ENCODE measurements around the gene PDE1C. TPM values are rescaled to one million over a fixed set of nuclear protein-coding genes. Genes with fewer than 3 reads are reported as not detected.
"Not testable (repeated sequence)": the region's sequence is repeated elsewhere in the genome, so short reads cannot be mapped to it uniquely, and the experiment has no call there.

The PDE1C gene
- polyA plus RNA-seq, 4 donors = 3.3 to 5.0 (median 4.1) TPM

- no peak for DNase-seq (ENCODE audit: low read depth in 4 of 4, low spot score in 2 of 4)
Measured at GRCh38 chr7:32045228-32045627, 25.0 kb downstream of the PDE1C start.

DNA sequence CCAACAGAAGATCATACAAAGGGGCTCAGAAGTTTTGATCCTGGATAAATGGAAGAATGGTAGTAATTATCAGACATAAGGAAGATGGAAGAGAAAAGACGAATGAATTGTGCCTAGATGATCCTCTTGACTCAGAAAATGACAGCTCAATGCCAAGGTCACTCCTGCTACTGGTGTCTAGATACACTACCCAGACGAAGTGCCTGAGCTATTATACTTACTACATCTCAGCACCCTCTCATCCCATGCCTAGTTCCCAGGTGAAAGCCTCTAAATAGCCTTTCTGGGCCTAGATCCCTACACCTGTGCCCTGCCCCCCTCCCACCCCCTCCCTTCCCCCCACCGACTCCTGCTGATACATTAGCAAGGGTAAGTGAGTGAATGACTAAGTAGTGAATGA is 25.5 kb downstream of the PDE1C start:
- DNase-seq (ENCODE audit: low read depth in 4 of 4, low spot score in 2 of 4) = no peak

DNA sequence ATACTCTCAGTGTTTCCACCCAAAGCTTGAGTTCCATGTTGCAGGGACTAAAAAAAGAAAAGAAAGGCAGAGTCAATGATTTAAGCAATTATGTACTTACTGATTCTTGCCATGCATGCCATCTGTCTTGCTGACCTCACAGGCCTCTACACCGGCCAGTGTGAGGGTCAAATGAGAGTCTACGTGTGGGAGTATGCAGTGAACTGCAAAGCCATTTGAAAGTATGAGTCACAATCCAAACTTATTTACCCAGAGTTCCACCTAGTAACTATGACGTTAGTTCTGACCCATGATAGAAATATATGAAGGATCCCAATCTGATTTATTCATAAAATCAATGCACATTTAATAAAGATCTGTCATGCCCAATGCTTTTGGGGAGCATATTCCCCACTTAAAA is 26.5 kb downstream of the PDE1C start:
- DNase-seq (ENCODE audit: low read depth in 4 of 4, low spot score in 2 of 4) = no peak

DNA sequence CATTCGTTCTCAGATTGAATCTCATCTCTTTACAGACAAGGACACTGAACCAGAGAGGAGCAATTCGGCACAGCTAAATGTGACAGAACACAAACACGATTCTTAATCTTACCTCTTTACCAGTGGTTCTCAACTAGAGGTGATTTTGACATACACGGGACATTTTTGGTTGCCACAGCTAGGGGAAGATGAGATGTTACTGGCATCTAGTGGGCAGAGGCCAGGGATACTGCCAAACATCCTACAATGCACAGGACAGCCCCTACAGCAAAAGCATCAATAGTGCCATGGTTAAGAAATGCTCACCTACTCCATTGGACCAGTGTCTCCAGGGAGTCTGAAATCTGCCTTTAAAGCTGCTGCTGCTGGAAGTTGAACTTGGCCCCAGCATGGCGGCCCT is 27.3 kb downstream of the PDE1C start:
- no peak for DNase-seq (ENCODE audit: low read depth in 4 of 4, low spot score in 2 of 4)

- DNase-seq (ENCODE audit: low read depth in 4 of 4, low spot score in 2 of 4) = no peak
Measured at GRCh38 chr7:32039000-32039756, 31.0 kb downstream of the PDE1C start.

- DNase-seq (ENCODE audit: low read depth in 4 of 4, low spot score in 2 of 4) = no peak
Measured at GRCh38 chr7:32037650-32038198, 32.5 kb downstream of the PDE1C start.

DNA sequence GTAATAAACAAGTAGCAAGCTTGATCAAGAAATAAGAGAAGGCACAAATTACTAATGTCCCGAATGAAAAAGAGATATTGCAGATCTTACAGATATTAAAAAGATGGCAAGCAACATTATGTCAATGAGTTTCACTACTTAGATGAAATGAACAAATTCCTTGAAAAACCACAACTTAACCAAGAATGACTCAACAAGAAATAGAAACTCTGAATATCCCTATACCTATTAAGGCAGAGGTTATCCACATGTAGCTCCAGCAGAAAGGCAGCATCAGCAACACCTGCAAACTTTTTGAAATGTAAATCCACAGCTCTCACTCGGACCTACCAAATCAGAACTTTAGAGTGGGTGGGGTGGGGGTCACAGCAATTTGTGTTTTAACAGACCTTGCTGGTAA is 33.6 kb downstream of the PDE1C start:
- no peak for DNase-seq (ENCODE audit: low read depth in 4 of 4, low spot score in 2 of 4)

DNA sequence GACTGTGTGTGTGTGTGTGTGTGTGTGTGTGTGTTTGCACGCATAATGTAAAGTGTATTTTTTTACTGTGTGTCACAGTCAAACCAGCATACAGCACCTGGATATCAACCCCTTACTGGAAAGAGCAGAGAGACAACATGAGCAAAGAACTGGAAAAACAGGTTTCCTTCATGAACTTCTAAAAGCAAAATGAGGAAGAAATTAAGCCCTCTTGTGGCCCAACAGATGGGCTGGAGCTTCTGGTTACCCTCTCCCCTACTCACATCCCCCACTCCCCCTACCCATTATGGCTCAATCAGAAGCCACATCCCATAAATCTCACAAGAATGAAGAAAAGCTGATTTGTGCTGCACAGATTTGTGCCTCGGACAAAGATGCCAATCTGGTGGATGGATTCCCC is 36.2 kb downstream of the PDE1C start:
- DNase-seq (ENCODE audit: low read depth in 4 of 4, low spot score in 2 of 4) = no peak

DNA sequence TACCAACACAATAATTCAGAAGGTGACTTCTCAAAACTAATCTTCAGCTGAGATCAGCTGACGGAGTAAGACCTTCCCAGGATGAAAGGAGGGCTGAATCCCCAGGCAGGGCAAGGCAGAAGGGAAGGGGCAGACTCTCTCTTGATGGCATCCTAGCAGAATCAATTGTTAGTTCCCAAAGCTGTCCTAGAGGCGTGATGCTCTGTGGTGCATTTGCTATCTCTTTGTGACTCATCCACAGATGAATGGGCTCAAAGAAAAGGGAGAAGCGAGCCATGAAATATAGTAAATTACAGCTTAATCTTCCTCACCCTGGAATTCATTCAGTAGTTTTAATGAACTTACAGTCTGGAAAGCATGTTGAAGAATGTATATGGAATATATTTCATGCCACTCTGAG is 37.2 kb downstream of the PDE1C start:
- no peak for DNase-seq (ENCODE audit: low read depth in 4 of 4, low spot score in 2 of 4)

GRCh38 chr7:32032211-32032610 is 38.0 kb downstream of the PDE1C start:
- DNase-seq (ENCODE audit: low read depth in 4 of 4, low spot score in 2 of 4) = no peak

GRCh38 chr7:32030904-32031692 is 39.1 kb downstream of the PDE1C start:
- DNase-seq (ENCODE audit: low read depth in 4 of 4, low spot score in 2 of 4) = no peak

DNA sequence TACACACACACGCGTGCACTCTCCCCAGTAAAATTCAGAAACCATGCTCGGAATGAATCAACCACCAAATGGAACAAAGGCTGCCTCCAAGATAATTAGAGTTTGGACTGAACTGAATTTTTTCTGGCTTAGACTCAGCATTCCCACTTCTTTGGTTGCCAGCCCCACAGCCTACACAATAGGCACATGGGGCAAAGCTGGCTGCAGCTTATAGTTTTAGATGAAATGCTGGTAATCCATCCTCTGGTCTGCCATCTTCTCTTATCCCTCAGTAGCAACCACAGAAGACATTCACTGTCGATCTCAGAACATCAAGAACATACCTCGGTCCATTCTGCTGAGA is 44.2 kb downstream of the PDE1C start:
- no peak for DNase-seq (ENCODE audit: low read depth in 4 of 4, low spot score in 2 of 4)

DNA sequence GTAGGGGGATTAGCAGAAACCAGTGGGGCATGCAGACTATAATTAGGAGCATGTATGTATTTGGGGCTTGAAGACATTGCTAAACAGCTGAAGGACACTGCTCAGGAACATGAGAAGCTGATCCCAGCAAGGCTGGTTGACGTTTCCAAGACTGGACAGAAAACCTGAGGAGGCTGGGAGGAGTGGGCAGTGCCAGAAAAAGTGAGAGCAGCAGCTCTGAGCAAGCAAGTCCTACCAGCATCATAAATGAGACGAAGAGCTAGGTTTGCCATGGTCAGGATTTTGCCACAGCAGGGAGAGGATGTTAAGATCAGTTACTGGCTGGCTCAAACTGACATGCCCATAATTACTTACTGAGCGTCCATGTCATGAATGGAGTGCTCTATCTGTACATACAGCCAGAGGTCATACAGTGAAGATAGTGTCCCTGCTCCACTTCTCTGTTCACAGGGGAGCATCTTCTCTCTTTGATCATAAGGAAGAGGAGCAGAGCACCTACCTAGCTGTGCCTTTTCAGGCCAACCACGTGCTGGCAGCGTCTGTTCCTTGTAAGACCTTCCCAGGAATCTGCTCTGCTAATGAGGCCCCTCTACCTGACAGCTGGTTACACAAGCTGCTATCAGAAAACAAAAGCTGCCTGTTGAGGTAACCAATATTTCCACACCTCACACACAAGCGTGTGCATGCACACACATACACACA is 44.7 kb downstream of the PDE1C start:
- DNase-seq (ENCODE audit: low read depth in 4 of 4, low spot score in 2 of 4) = no peak

- DNase-seq (ENCODE audit: low read depth in 4 of 4, low spot score in 2 of 4) = no peak
Measured at GRCh38 chr7:32023376-32023775, 46.8 kb downstream of the PDE1C start.

DNA sequence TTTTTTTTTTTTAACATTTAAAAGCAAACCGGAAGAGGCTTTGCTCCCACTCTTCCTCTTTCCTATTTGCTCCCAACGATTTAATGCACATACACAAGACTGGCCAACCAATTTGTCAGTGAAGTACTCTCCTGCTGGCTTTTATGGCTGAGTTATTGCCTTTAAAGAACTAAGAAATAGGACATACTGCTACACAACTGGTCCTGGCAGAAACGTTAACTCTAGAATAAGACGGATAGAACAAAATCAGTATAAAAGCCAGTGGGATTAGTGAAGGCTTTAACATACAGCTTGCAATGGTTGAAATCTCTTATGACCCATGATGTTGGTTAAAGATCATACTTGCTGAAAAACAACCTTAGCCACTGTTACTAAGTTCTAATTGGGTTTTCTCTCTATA is 47.2 kb downstream of the PDE1C start:
- no peak for DNase-seq (ENCODE audit: low read depth in 4 of 4, low spot score in 2 of 4)

DNA sequence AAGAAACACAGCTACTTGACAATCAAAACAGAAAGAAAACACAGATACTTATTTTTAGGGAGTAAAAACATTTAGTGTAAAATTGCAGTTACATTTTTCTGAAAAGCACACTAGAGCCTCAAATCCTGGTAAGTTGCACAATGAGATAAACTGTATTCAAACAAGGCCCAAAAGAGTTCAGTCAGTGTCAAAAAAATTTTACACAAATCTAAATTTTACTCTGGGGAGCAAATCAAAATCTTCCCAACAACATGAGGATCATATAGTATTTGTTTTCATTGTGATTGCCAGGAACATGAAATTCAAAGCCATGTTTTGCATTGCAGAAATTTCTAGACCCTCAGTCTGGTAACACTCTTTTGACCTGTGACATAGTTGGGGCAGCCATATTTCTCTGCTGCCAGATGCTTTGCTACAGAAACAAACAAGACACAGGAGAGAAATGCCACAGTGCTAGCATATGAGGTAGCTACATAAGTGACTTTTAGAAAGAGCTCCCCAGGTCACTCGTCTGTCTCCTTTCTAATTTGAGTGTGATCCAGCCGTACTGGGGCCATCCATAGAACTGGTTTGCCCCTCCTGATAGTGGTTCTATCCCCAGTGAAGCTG is 49.6 kb downstream of the PDE1C start:
- no peak for DNase-seq (ENCODE audit: low read depth in 4 of 4, low spot score in 2 of 4)

GRCh38 chr7:32018845-32019578 is 51.2 kb downstream of the PDE1C start:
- no peak for DNase-seq (ENCODE audit: low read depth in 4 of 4, low spot score in 2 of 4)

DNA sequence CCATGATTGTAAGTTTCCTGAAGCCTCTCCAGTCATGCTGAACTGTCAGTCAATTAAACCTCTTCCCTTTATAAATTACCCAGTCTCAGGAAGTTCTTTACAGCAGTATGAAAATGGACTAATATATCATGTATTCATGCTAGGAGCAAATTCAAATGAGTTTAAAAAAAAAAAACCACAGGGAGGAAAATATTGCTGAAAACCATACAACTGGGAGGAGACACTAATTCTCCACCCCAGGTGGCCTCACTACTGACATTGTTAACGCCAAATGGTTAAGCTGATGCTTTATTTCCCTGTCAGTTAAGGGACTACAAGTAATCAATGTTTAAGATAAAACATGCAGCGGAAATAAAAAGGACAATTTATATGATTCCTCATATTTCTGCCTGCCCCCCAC is 55.1 kb downstream of the PDE1C start:
- DNase-seq (ENCODE audit: low read depth in 4 of 4, low spot score in 2 of 4) = no peak

- DNase-seq (ENCODE audit: low read depth in 4 of 4, low spot score in 2 of 4) = not testable (repeated sequence)
Measured at GRCh38 chr7:32013471-32013870, 56.7 kb downstream of the PDE1C start.

GRCh38 chr7:32005577-32005976 is 64.6 kb downstream of the PDE1C start:
- no peak for DNase-seq (ENCODE audit: low read depth in 4 of 4, low spot score in 2 of 4)

Data from left renal cortex interstitium (tissue), 4 donors.